NCI-H2196 (cell line): ENCODE data around the gene CEP72.
"Not testable (repeated sequence)": the region's sequence is repeated elsewhere in the genome, so short reads cannot be mapped to it uniquely, and the experiment has no call there.

Source experiments
- DNase-seq: peaks from one replicate; lab custom pipeline; 2025; ENCODE audit not compliant: unreplicated experiment; lab: John Stamatoyannopoulos, UW

CEP72 gene

GRCh38 chr5:612498-613424 is 621 bp downstream of the CEP72 start:
- DNase-seq = no peak

GRCh38 chr5:616484-617039 is 4.4 kb downstream of the CEP72 start:
- DNase-seq = no peak

GRCh38 chr5:617896-618295 is 5.8 kb downstream of the CEP72 start:
- DNase-seq = no peak

- DNase-seq = no peak
Observed at GRCh38 chr5:618450-618849, 6.3 kb downstream of the CEP72 start.

- DNase-seq = no peak
Observed at GRCh38 chr5:619444-619843, 7.3 kb downstream of the CEP72 start.

- no peak for DNase-seq
Observed at GRCh38 chr5:620152-620551, 8.0 kb downstream of the CEP72 start.

- no peak for DNase-seq
Observed at GRCh38 chr5:620586-621180, 8.5 kb downstream of the CEP72 start.

- DNase-seq = no peak
Observed at GRCh38 chr5:621341-621761, 9.2 kb downstream of the CEP72 start.

GRCh38 chr5:622359-622758 is 10.2 kb downstream of the CEP72 start:
- no peak for DNase-seq

- no peak for DNase-seq
Observed at GRCh38 chr5:622946-623522, 10.9 kb downstream of the CEP72 start.

- DNase-seq = no peak
Observed at GRCh38 chr5:623531-623930, 11.4 kb downstream of the CEP72 start.

GRCh38 chr5:624118-624950 is 12.2 kb downstream of the CEP72 start:
- no peak for DNase-seq

- DNase-seq = no peak
Observed at GRCh38 chr5:624951-625230, 12.8 kb downstream of the CEP72 start.

GRCh38 chr5:625516-625915 is 13.4 kb downstream of the CEP72 start:
- DNase-seq = no peak

- no peak for DNase-seq
Observed at GRCh38 chr5:626850-627249, 14.7 kb downstream of the CEP72 start.

- DNase-seq = no peak
Observed at GRCh38 chr5:627840-628239, 15.7 kb downstream of the CEP72 start.

- not testable (repeated sequence) for DNase-seq
Observed at GRCh38 chr5:628351-629205, 16.4 kb downstream of the CEP72 start.

GRCh38 chr5:633501-633955 is 21.4 kb downstream of the CEP72 start:
- no peak for DNase-seq

- DNase-seq = no peak
Observed at GRCh38 chr5:634191-634590, 22.1 kb downstream of the CEP72 start.
